ENCODE results near the gene FBXO44.
"Not testable (repeated sequence)": the region's sequence is repeated elsewhere in the genome, so short reads cannot be mapped to it uniquely, and the experiment has no call there.

- not testable (repeated sequence) for TF ChIP-seq CTCF (IDR thresholded peaks at IDR 0.05; ENCODE audit: low read depth, low read length); EZH2phosphoT487 (IDR thresholded peaks at IDR 0.05; ENCODE audit: low read depth)
Measured at GRCh38 chr1:11609378-11609777, 45.3 kb upstream of the FBXO44 start.
